ENCODE data around the gene DIPK1C.

GRCh38 chr18:74500372-74500771 is 43.3 kb upstream of the DIPK1C start:
- TF ChIP-seq POLR2A (IDR thresholded peaks at IDR 0.05) = no peak
- TF ChIP-seq CTCF (IDR thresholded peaks at IDR 0.05) = no peak

Data from gastroesophageal sphincter (tissue), 3 donors.